Midbrain (tissue), 1 donor: ENCODE data around the gene MERTK.
"Not testable (repeated sequence)": the region's sequence is repeated elsewhere in the genome, so short reads cannot be mapped to it uniquely, and the experiment has no call there.

Experiments
- DNase-seq: peaks from one replicate; lab custom pipeline; 2025; lab: John Stamatoyannopoulos, UW

Gene MERTK

GRCh38 chr2:111897924-111898702 is at the start of gene MERTK:
MERTK (plus strand) TSS chr2:111898607; CDS start chr2:111898736, 129 bp downstream.
- DNase-seq: peak; percentile 75

- DNase-seq: not testable (repeated sequence)
Measured at GRCh38 chr2:111850646-111851045, 47.8 kb upstream of the MERTK start.

GRCh38 chr2:111852544-111852943 is 45.9 kb upstream of the MERTK start:
- DNase-seq: not testable (repeated sequence)

- DNase-seq: not testable (repeated sequence)
Measured at GRCh38 chr2:111860005-111860404, 38.4 kb upstream of the MERTK start.

- DNase-seq: not testable (repeated sequence)
Measured at GRCh38 chr2:111865124-111865523, 33.3 kb upstream of the MERTK start.

GRCh38 chr2:111872806-111873205 is 25.6 kb upstream of the MERTK start:
- not testable (repeated sequence) for DNase-seq

- peak; percentile 86 for DNase-seq
Measured at GRCh38 chr2:111883661-111884591, 14.5 kb upstream of the MERTK start, which contains the start of gene ANAPC1. ANAPC1 (minus strand) TSS chr2:111884193; CDS start chr2:111880825, 3,368 bp downstream.

- no peak for DNase-seq
Measured at GRCh38 chr2:111884592-111884964, 13.8 kb upstream of the MERTK start.

GRCh38 chr2:111896024-111896423 is 2.4 kb upstream of the MERTK start:
- no peak for DNase-seq

GRCh38 chr2:111896576-111896975 is 1.8 kb upstream of the MERTK start:
- DNase-seq: no peak

GRCh38 chr2:111897630-111897923 is 830 bp upstream of the MERTK start:
- no peak for DNase-seq

- no peak for DNase-seq
Measured at GRCh38 chr2:111898703-111899514, 502 bp downstream of the MERTK start.

GRCh38 chr2:111900859-111901258 is 2.5 kb downstream of the MERTK start:
- DNase-seq: peak; percentile 61

- DNase-seq: no peak
Measured at GRCh38 chr2:111903516-111903915, 5.1 kb downstream of the MERTK start.

- DNase-seq: no peak
Measured at GRCh38 chr2:111903930-111904439, 5.6 kb downstream of the MERTK start.

- no peak for DNase-seq
Measured at GRCh38 chr2:111904726-111905474, 6.5 kb downstream of the MERTK start.

GRCh38 chr2:111905475-111905869 is 7.1 kb downstream of the MERTK start:
- DNase-seq: not testable (repeated sequence)

- peak; percentile 75 for DNase-seq
Measured at GRCh38 chr2:111905990-111906735, 7.8 kb downstream of the MERTK start.

GRCh38 chr2:111908578-111908977 is 10.2 kb downstream of the MERTK start:
- no peak for DNase-seq

GRCh38 chr2:111909079-111909478 is 10.7 kb downstream of the MERTK start:
- DNase-seq: no peak
